Parathyroid adenoma (tissue), 2 donors: ENCODE data around the gene MBNL1.

ENCODE experiments used
- H2AFZ ChIP-seq: fragments of 300-600 bp; sonication (generic); one replicate; pipeline ENCODE4 v1.7.0; 2017; ENCODE audit warnings: antibody characterized with exemption, mild to moderate bottlenecking
- H3K27ac ChIP-seq: fragments of 300-600 bp; sonication (generic); one replicate; pipeline ENCODE4 v1.7.0; 2017
- H3K27me3 ChIP-seq: fragments of 300-600 bp; sonication (generic); one replicate; pipeline ENCODE4 v1.7.0; 2017; ENCODE audit warnings: low read length; ENCODE audit not compliant: control insufficient read depth, insufficient read depth
- H3K36me3 ChIP-seq: fragments of 300-600 bp; sonication (generic); one replicate; pipeline ENCODE4 v1.7.0; 2017; ENCODE audit warnings: low read length; ENCODE audit not compliant: control insufficient read depth, insufficient read depth
- H3K4me1 ChIP-seq: fragments of 300-600 bp; sonication (generic); one replicate; pipeline ENCODE4 v1.7.0; 2017; ENCODE audit warnings: control low read depth
- H3K4me2 ChIP-seq: fragments of 300-600 bp; sonication (generic); one replicate; pipeline ENCODE4 v1.7.0; 2017; ENCODE audit warnings: low read length
- H3K4me3 ChIP-seq: fragments of 300-600 bp; sonication (generic); one replicate; pipeline ENCODE4 v1.7.0; 2017; ENCODE audit warnings: low read depth, low read length
- H3K79me2 ChIP-seq: fragments of 300-600 bp; sonication (generic); one replicate; pipeline ENCODE4 v1.7.0; 2017; ENCODE audit warnings: control low read depth
- H3K9ac ChIP-seq: fragments of 300-600 bp; sonication (generic); one replicate; pipeline ENCODE4 v1.7.0; 2017; ENCODE audit warnings: mild to moderate bottlenecking
- H3K9me3 ChIP-seq: fragments of 300-600 bp; sonication (generic); one replicate; pipeline ENCODE4 v1.7.0; 2017; ENCODE audit warnings: low read length; ENCODE audit not compliant: control insufficient read depth
- TF ChIP-seq, protein P1 (sequence below): fragments of 300-600 bp; sonication (generic); IDR thresholded peaks from one replicate; pipeline ENCODE4 v1.7.0; 2017; ENCODE audit warnings: antibody characterized with exemption, mild to moderate bottlenecking
- donor health status: primary hyperparathyroidism.

Gene MBNL1

DNA sequence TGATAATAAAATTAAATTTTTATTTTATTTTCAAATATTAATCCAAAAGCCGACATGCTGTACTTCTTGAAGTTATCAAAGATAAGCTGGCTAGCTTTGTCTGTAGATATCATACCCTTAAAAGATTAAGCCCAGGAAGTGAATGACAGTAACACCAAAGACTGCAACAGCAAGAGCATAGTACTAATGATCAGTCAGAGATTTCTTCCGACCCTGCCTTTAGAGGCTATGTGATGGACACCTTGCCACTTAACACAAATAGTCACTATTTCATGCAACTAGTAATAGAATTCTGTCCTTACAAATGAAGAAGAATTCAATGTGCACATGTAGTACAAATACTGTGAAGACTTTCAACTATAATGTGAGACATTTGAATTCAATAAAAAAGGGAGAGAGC, 9.3 kb upstream of the MBNL1 start:
- Histone ChIP-seq H2AFZ (no peak overlapping the region), H3K79me2 (no peaks in the 10 kb centered on the region), H3K9ac (no peak overlapping the region), H3K4me2 (no peak overlapping the region), H3K36me3 (no peaks in the 10 kb centered on the region), H3K4me3 (no peak overlapping the region), H3K9me3 (no peaks in the 10 kb centered on the region), H3K27ac (no peak overlapping the region), H3K4me1 (no peaks in the 10 kb centered on the region), H3K27me3 (no peaks in the 10 kb centered on the region)
- TF ChIP-seq, protein P1, sequence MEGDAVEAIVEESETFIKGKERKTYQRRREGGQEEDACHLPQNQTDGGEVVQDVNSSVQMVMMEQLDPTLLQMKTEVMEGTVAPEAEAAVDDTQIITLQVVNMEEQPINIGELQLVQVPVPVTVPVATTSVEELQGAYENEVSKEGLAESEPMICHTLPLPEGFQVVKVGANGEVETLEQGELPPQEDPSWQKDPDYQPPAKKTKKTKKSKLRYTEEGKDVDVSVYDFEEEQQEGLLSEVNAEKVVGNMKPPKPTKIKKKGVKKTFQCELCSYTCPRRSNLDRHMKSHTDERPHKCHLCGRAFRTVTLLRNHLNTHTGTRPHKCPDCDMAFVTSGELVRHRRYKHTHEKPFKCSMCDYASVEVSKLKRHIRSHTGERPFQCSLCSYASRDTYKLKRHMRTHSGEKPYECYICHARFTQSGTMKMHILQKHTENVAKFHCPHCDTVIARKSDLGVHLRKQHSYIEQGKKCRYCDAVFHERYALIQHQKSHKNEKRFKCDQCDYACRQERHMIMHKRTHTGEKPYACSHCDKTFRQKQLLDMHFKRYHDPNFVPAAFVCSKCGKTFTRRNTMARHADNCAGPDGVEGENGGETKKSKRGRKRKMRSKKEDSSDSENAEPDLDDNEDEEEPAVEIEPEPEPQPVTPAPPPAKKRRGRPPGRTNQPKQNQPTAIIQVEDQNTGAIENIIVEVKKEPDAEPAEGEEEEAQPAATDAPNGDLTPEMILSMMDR = no peak

DNA sequence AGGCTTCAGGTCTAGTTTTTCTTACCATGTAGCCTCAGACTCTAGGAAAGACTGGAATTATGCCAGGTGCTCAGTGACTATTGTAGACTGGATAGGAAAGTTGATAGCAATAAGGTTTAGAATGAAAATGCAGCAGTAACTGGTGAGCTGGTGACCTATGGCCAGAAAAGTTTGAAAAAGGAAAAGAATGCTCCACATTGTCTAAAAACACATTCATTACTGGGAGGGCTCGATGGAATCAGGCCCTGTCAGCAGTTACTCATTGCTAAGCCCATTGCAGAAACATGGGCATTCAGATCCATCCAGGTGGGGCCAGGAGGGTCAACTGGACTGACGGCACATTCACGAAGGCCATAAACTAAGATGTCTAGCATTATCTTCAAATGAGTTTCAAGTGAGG, 8.7 kb upstream of the MBNL1 start:
- Histone ChIP-seq H3K4me2 (no peak overlapping the region), H3K27me3 (no peaks in the 10 kb centered on the region), H2AFZ (no peak overlapping the region), H3K9ac (no peak overlapping the region), H3K36me3 (no peaks in the 10 kb centered on the region), H3K27ac (no peak overlapping the region), H3K4me3 (no peak overlapping the region), H3K9me3 (no peaks in the 10 kb centered on the region), H3K79me2 (no peaks in the 10 kb centered on the region), H3K4me1 (no peaks in the 10 kb centered on the region)
- TF ChIP-seq, protein P1 = no peak

DNA sequence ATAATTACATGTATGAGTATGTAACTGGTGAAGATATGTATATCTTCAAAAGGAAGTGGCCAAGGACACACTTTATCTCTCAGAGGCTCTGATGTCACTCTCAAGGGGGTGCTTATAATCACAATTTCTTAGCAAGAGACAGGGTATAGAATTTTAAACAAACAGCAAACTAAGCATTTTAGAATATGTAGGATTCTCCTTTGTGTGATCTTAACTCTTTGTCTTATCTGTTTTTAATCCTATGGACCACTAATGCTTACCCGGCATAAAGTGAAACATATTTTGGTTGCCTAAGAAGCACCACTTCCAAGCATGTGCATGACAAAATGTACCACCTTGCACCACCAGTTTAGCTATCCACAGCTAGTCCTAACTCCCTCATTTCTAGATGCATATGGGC, 8.2 kb upstream of the MBNL1 start:
- no peak overlapping the region for H3K9ac ChIP-seq
- H3K27ac ChIP-seq = no peak overlapping the region
- H3K36me3 ChIP-seq = no peaks in the 10 kb centered on the region
- H3K9me3 ChIP-seq = no peaks in the 10 kb centered on the region
- H3K79me2 ChIP-seq = no peaks in the 10 kb centered on the region
- no peak overlapping the region for H3K4me3 ChIP-seq
- H3K4me1 ChIP-seq = no peaks in the 10 kb centered on the region
- H2AFZ ChIP-seq = no peak overlapping the region
- no peaks in the 10 kb centered on the region for H3K27me3 ChIP-seq
- H3K4me2 ChIP-seq = no peak overlapping the region
- TF ChIP-seq, protein P1 = no peak

DNA sequence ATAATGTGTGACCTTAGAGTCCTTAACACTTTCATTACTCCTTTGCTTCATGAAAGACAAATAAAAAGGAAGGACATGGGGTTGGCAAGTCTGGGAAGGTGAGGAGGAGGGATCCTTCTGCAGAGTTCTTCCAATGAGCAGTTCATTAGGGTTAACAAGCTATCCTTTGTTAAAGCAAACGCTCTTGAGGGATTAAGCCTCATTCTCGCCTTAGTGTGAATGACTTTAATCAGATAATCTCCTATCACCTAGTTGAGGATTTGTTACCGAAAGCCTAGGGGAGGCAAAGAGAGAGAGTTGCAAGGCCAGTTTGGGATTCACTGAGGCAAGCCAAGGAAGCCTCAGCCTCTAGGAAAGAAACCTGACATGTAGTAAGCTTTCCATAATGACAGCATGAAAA, 7.4 kb upstream of the MBNL1 start:
- no peak overlapping the region for H2AFZ ChIP-seq
- no peak overlapping the region for H3K4me3 ChIP-seq
- H3K4me2 ChIP-seq = no peak overlapping the region
- H3K36me3 ChIP-seq = no peaks in the 10 kb centered on the region
- H3K4me1 ChIP-seq = no peaks in the 10 kb centered on the region
- H3K9me3 ChIP-seq = no peaks in the 10 kb centered on the region
- TF ChIP-seq, protein P1 = no peak
- no peaks in the 10 kb centered on the region for H3K27me3 ChIP-seq
- no peaks in the 10 kb centered on the region for H3K79me2 ChIP-seq
- no peak overlapping the region for H3K9ac ChIP-seq
- H3K27ac ChIP-seq = no peak overlapping the region

DNA sequence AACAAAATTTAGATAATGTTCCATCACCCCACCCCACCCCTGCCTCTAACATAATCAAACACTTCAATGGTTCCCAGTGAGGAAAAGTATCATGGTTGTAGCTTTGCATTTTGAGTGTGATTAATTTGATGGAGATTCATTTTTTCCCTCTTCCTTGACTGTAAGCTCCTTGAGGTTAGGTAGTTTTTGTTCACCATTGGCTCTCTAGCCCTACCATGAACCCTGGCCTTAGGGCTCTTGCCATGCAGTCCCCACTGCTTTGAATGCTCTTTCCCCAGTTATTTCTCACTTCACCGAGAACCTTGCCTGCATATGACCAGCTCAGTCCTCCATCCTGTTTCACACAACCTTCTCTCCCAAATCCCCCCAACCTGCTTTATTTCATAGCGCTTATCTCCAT, 5.0 kb upstream of the MBNL1 start:
- H3K27ac ChIP-seq = no peak overlapping the region
- H3K9me3 ChIP-seq = no peaks in the 10 kb centered on the region
- H3K9ac ChIP-seq = no peak overlapping the region
- H3K4me2 ChIP-seq = no peak overlapping the region
- peaks cover 8% of the 10 kb centered on the region for H3K79me2 ChIP-seq
- no peaks in the 10 kb centered on the region for H3K36me3 ChIP-seq
- no peak overlapping the region for H2AFZ ChIP-seq
- H3K4me1 ChIP-seq = peaks cover 7% of the 10 kb centered on the region
- no peaks in the 10 kb centered on the region for H3K27me3 ChIP-seq
- no peak overlapping the region for H3K4me3 ChIP-seq
- TF ChIP-seq, protein P1 = no peak
